ELR (cell line): Measurements from ENCODE around the gene RCL1.
A peak's percentile ranks its signal among the peaks of the same experiment; 100 is the strongest.
"Not testable (repeated sequence)": the region's sequence is repeated elsewhere in the genome, so short reads cannot be mapped to it uniquely, and the experiment has no call there.

Source experiments
- DNase-seq: peaks from one replicate; pipeline ENCODE4 v3.0.0-alpha.2; 2015; ENCODE audit warnings: low read depth

The RCL1 gene

DNA sequence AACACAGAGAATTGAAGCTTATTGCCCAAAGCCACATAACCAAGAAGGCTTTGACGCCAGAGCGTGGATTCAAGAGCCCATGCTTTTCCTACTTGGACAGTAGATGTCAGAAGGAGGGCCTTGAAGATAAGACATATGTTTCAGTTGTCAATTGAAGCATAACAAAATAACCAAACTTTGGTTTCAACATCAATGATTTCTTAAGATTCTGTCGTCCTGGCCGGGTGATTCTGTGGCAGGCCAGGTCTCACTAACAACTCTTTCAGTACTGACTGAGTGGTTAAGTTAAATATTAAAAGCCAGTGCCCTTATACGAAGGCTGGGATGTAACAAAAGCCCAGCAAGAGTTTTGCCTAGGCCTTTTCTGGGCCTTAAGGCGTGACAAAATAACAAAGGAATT lies 94.0 kb downstream of the RCL1 start:
- DNase-seq, result no peak

DNA sequence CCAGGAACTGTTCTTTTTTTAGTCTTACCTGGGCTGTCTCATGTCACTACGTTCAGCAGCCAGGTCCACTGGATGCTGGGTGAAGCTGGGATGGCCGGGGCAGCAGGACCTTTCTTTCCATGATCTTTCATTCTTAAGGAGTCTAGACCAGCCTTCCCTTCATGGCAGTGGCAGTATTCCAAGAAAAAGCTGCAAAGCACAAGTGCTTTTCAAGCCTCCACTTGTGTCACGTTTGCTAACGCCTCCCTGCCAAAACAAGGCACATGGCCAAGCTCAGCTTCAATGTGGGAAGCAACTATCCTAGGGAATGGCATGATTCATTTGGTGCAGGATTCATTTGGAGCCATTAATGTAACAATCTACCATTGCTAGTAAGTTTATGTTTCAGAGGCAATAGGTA lies 94.8 kb downstream of the RCL1 start:
- no peak for DNase-seq

DNA sequence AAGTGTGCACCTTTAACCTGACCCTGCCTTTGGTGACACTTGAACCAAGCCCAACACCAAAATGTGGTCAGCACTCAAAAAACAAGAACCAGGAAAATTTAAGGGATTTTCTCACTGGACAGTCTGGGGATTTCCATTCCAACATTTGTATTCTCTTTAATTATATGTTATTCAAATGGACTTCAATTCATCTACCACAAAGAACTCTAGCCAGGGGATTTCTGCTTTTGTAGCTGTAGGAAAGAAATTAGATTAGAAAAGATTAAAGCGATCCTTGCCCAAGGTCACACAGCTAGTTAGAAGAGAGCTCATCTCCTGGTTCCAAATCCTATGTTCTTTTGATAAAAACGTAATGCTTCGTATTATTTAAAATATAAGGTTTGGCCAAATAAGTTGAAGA lies 97.5 kb downstream of the RCL1 start:
- DNase-seq, result no peak

DNA sequence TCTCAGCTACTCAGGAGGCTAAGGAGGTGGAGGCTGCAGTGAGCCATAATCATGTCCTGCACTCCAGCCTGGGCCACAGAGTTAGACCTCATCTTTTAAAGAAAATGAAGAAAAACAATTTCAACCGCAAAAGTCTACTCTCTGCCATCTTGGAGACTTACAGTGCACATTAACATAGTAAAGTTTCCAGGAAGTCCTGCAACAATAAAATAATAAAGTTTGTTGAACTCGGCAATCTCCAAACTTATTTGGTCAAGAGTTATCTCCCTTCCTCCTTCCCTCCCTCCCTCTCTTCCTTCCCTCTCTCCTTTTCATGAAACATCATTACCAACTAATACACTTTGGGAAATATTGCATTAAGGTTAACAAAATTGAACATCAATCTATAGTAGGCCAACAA lies 98.2 kb downstream of the RCL1 start:
- DNase-seq, result no peak

GRCh38 chr9:4891674-4892073 lies 98.9 kb downstream of the RCL1 start:
- DNase-seq, result no peak

- no peak for DNase-seq
Measured at GRCh38 chr9:4892501-4893194, 99.9 kb downstream of the RCL1 start.

- DNase-seq, result peak; percentile 72
Measured at GRCh38 chr9:4894076-4894475, 101.3 kb downstream of the RCL1 start.

- DNase-seq, result not testable (repeated sequence)
Measured at GRCh38 chr9:4899853-4900252, 107.1 kb downstream of the RCL1 start.

GRCh38 chr9:4901401-4902134 lies 108.8 kb downstream of the RCL1 start:
- DNase-seq, result peak; percentile 75

- no peak for DNase-seq
Measured at GRCh38 chr9:4902135-4902475, 109.4 kb downstream of the RCL1 start.

- peak; percentile 14 for DNase-seq
Measured at GRCh38 chr9:4904322-4905134, 111.8 kb downstream of the RCL1 start.

GRCh38 chr9:4905135-4905490 lies 112.4 kb downstream of the RCL1 start:
- DNase-seq, result no peak
